NCI-H446 (cell line): ENCODE data around the gene EEF1AKMT3.
A peak's percentile ranks its signal among the peaks of the same experiment; 100 is the strongest.

Source experiments
- DNase-seq, 2 experiments: peaks; one replicate each; lab custom pipeline; 2025; lab: John Stamatoyannopoulos, UW

EEF1AKMT3 gene

DNA sequence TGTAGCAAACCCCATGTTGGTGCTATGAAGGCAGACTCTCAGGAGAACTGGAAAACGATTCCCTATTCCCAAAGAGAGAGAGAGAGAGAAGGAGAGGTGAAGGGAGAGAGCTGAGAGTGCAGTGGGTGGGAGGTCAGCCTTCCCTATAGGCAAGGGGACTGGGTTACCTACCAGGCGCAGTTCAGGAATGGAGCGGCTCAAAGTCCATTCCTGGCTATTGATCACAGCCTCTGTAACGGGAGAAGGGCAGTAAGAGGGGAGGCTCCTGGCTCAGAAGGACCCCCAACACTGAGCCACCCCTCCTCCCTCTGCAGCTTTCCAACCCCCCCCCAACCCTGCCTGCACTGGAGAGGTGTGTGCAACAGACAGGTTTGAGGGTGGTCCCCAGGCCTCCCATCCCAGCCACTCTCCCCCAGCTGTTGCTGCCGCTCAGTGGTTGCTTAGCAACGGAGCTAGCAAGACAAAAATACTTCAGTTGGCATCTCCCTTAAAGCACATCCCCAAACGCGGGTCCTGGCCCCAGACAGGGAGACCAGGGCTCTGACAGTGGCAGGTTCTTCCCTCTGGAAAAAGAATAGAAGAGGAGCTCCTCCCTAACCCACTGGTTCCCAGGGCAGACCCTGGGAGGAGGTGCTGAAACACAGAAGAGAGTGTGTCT lies 37.1 kb upstream of the EEF1AKMT3 start:
- DNase-seq, result no peak

DNA sequence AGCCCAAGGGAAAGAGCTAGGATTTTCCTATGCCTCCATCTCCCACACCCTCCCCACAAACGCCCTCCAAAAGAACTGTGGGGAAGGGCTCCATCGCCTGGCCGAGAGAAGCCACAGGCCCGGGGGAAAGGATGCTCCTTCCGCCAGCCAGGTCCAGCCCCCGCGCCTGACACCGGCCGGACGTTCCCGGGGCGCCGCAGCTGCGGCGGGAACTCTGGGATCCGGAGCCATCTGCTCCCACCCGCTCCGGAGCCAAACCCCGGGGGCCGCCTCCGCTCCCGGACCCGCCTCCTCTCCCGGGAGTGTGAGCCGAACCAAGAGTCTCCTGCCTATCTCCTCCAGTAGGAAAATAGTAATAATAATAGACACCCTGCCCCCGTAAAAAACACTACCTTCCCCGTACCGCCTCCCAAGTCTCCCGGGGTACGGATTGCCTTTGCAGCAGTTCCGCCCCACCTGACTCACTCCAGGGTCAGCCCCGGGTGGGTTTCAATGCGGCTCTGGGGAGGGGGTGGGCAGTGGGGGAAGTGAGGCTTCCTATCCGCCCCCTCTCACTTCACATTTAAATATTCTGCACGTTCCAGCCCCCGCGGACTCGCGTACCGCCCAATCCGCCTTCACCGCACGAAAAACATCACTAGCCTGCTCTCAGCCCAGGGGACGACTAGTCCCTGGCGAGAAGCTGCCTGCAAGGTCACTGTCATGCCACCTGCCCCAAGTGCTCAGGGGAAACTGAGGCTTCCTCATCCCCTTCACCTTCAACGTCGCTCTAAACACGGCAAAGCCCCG lies 36.3 kb upstream of the EEF1AKMT3 start:
- DNase-seq, result peak in 1 of 2 experiments; percentile 51

DNA sequence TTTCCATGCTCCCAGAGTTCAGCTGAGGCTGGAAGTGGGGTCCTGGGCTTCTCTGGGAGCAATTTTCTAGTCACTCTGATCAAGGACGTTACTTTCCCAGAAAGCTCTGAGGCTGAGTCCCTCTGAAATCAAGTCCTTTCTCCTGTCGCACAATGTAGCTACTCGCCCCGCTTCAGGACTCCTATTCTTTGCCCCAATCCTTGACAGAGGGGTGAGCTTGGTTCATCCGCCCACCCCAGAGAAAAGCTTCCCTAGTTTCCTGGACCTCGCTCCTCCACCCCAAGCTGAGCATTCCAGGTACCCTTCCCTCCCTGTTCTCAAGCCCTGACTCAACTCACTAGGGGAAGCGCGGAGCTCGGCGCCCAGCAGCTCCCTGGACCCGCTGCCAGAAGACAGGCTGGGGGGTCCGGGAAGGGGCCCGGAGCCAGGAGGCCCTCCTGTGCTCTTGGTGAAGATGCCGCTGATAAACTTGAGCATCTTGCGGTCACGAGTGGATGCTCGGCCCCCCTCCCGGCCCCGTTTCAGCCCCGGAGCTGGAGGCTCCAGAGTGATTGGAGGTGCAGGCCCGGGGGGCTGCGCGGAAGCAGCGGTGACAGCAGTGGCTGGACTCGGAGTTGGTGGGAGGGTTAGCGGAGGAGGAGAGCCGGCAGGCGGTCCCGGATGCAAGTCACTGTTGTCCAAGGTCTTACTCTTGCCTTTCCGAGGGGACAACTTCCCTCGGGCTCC lies 35.5 kb upstream of the EEF1AKMT3 start:
- DNase-seq, result no peak

DNA sequence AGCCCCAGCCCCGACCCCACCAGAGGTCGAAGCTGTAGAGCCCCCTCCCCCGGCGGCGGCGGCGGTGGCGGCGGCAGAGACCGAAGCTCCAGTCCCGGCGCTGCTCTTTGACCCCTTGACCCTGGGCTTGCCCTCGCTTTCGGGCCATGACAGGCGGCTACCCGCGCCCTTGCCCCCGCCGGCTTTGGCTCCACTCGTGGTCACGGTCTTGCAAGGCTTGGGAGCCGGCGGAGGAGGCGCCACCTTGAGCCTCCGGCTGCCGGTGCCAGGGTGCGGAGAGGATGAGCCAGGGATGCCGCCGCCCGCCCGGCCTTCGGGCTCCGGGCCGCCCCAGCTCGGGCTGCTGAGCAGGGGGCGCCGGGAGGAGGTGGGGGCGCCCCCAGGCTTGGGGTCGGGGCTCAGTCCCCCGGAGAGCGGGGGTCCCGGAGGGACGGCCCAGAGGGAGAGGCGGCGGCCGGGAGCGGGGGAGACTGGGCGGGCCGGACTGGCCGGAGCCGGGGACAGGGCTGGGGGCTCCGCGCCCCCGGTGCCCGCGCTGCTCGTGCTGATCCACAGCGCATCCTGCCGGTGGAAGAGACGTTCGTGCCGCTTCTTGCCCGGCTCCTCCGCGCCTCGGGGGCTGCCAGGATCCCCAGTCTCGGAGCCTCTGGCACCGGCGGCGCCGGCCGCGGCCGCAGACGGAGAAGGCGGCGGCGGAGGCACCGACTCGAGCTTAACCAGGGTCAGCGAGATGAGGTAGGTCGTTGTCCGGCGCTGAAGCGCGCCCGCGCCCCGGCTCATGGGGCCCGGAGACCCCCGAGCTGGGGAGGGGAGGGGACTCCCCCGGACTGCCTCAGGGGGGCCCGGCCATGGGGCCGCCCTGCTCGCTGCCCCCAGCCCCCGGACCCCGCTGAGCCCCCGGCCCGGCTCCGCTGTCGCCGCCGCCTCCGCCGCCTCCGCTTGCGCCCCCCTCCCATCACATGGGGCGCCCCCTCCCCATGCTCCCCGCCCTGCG lies 34.6 kb upstream of the EEF1AKMT3 start:
- no peak for DNase-seq

DNA sequence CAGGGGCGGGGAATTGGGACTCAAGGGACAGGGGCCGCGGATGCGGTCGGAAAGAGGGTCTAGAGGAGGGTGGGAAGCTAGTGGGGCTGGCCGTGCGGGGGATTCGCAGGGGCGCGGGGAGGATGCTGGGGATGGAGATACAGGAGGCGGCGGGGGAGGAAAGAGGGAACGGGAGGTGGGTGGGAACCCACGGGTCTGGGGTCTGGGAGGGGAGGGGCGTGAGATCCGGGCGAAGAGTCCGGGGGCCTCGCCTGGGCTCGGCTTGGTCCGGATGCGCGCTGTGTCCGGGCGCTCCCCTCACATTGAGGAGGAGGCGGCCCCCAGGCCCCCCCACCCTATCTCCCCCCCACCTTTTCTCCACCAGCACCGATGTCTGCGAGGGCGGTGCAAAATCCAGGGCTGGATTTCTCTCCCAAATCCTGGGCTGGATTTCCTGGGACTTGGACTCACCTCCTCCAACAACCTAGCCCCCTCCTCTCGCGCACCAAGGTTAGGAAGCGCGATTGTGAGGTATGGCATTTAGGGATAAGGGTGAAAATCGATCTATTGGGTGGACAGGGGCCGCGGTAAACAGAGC lies 33.7 kb upstream of the EEF1AKMT3 start, which contains the start of gene AGAP2:
Gene AGAP2 (minus strand): TSS at position 82 of the 577 bp plus-strand sequence. CDS start 496 bp downstream, outside the sequence.
- DNase-seq, result peak in 1 of 2 experiments; percentile 66

DNA sequence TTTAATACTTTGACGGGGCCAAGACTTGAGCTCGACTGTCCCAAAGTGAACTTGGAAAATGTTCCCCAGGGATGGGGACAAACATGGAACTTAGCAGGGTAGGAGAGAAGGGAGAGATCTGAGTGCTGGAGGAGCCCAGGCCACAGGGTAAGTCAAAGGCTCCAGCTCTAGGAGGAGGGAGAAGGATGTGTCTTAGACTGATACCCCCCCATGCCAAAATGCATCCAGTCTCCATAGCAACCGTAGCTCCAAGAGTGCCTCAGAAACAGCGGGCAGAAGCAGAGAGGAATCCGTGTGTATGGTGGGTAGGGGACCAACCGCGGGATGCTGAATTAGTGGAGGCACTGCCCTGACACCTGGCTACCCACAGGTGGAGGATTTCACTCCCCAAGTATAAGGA lies 33.0 kb upstream of the EEF1AKMT3 start:
- DNase-seq, result no peak

DNA sequence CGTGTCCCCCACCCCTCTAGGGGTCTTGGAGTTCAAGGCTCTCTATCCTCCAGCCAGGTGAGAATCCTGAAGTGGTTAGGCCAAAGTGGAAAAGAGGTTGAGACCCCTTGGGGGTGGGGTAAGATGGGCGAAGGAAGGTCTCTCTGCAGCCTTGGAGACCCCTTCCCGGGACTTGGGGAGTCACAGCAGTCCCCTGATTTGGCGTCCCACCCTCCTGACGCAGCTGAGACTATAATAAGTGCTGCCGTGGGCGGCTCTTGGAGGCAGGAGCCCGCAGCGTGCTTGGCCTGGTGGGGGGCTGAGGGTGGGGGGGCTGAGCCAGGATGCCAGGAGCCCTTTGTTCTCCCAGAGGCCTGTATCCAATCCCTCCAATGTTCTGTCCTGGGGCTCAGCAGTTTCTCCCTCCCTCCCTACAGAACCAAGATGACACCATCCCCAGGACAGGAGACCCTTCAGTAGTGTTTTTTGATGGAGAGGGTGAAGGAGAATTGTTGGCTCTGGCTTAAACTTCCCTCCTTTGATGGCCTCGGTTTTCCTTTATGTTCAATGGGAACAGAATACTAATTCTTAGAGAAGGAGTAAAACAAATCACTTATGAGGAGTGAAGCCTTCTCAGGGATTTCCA lies 32.4 kb upstream of the EEF1AKMT3 start:
- no peak for DNase-seq

DNA sequence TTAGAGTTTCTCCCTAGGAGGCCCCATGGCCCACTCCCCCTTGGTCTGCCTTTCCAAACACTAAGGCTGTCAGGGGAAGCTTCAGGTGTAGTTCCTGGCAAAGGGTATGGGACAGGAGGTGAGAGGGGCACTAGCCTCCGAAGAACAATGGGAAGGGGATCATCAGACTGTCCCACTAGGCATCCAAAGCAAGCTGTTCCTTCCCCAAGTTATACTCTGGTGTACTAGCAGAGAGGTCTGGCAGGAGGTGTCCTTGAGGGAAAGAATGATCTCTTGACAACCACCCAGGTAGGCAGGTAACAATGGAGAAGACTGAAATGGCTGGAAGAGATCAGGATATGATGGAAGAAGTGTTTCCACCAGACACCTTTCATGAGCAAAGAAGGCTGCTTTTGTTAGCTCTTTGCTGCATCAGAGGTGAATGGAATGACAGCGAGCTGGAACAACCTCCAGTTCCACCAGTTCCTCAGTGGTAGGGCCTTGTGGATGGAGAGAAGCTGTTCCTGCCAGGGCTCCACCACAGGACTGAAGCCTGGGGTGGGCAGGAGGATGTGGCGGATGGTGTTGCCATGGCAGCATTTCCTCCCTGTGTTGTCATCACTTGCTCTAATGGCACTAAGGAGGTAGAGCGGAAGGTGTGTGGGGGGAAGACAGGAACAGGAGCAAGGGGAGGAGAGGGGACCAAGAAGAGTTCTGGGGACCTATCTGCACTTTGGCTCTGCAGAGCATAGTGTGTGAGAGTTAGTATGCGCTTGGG lies 31.6 kb upstream of the EEF1AKMT3 start:
- DNase-seq, result no peak

DNA sequence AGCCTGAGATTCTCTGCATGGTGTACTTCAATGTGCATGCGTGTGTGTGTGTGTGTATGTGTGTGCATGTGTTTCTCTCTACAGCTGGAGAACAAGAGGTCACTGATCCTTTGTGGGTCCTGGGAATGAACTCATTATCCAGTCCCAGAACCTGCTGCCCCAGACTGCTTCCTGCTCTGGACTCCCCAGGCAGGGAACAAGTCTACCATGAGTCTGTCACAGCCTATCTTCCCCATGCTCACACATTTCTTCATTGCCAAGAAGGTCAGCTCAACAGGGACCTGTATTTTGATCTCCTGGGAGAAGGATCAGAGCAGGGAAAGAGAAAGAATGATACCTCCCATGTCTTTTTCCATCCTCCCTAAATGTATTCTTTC lies 31.0 kb upstream of the EEF1AKMT3 start:
- DNase-seq, result no peak

DNA sequence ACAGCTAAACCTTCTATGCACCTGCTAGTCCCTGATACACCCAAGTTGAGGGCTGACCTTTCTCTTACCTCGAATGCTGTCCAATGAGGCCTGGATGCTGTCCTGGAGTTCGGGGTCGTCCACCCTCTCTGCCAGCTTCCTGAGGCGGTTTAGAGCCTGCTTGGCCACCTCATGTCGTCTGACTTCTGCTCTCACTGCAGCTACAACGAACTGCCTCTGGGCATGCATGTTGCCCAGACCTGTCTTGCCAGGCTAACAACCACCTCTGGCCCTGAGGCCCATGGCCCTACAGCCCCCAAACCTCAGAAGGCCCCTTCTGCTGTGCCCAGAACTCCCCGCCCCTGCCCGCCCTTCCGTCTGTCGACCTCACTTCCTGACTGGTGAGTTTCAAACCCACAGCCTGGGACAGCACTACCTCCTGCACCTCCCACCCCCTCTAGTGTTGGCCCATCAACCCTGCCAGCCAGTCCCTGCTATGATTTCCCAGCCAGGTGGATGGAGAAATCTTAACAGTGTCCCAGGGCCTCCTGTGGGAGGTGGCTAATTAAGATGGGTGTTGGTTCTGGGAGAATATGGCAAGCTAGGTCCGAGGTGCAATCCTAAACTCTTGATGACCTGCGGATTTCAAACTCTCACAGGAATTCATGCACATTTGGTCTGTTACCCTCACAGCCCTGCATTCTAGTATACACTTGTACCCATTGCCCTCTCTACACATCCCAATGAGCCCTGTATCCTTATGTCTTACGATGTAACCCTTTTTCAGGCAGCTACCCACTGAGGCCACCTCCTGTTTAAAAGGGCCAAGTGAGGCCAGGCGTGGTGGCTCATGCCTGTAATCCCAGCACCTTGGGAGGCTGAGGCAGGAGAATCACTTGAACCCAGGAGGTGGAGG lies 30.3 kb upstream of the EEF1AKMT3 start:
- no peak for DNase-seq

DNA sequence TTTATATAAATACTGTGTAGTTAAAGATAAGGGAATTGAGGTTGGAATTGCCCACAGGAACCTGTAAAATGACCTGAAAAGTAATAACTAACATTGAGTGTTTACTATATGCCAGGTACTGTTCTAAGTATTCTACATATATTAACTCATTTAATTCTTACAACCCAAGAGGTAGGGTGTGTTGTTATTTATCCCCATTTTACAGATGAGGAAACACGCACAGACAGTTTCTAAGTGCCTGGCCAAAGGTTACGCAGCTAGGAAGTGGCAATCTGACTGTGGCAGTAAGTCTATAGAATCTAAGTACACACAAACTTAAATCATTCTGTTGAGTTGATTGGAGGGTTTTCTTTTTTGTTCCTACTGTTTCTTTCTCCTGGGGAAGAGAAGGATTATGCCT lies 28.6 kb upstream of the EEF1AKMT3 start:
- no peak for DNase-seq

DNA sequence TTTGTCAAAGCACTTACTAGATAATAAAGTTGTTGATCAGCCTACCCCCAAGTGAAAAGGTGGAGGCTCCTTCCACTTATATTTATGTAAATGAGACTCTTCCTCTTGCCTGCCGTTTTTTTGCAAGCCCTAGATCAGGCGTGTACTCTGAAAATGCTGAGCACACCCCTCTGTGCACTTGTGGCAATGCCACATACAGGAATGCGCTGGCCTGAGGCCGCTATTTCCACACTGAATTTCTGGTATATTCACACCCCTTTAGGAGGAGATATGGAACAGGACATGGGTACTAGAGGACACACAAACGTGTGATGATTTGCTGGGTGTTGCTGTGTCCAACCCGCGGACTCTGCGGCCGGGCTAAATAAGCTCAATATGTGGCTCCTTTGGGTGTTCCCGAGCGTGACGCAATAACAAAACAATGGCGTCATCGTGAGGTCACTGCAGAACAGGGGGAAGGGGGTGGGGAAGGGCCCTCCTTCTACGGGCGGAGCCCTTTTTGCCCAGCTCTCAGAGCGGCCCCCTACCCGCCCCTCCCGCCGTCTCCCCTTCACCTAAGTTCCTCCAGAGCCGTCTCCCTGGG lies 28.1 kb upstream of the EEF1AKMT3 start:
- peak; percentile 86 to 89 for DNase-seq

DNA sequence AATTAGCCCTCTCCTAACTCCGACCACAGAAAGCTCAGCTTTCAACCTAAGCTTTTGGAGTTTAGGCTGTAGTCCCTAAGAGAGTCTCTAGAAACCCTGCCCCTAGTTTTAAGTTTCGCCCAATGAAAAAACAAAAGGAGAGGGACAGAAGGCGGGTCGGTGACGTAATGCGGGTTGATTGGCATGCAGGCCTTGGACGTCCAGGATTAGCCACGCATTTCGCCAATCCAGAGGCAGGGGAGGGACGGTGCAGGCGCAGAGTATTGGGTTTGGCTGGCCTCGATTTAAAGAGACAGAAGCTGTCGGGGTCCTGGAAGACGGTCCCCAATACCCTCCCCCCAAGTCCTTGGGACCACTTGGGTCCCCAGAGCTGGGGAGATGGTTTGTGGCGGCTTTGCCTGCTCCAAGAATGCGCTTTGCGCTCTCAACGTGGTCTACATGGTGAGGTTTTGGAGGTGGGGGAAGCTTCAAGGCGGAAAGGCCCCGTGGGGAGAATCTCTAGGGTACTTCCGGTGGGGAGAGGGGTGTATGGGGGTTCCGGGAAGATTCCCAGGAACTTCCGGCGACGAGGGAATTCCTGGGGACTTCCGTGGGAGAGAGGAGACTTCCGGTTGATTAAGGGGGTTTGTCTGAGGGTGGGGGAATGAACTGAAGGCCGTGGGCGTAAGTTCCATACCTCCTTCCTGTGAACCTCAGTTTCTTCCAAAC lies 27.5 kb upstream of the EEF1AKMT3 start, which contains the start of gene TSPAN31:
Gene TSPAN31 (plus strand): TSS at position 263 of the 708 bp plus-strand sequence. CDS start 116 bp downstream, at position 379.
- DNase-seq, result peak; percentile 96 to 97

DNA sequence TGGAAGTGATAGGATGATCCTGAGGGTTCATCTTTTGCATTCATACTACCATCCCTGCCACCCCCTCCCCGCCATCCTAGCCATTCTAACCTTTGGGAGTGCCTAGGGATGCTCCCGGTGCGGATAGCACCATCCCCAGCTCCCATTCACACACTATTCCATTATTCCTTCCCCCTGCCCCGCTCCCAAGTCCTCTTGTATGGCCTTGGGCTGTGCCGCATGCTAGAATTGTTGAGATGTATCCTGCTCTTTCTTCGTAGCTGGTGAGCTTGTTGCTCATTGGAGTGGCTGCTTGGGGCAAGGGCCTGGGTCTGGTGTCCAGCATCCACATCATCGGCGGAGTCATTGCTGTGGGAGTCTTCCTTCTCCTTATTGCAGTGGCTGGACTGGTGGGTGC lies 26.9 kb upstream of the EEF1AKMT3 start:
- DNase-seq, result no peak

DNA sequence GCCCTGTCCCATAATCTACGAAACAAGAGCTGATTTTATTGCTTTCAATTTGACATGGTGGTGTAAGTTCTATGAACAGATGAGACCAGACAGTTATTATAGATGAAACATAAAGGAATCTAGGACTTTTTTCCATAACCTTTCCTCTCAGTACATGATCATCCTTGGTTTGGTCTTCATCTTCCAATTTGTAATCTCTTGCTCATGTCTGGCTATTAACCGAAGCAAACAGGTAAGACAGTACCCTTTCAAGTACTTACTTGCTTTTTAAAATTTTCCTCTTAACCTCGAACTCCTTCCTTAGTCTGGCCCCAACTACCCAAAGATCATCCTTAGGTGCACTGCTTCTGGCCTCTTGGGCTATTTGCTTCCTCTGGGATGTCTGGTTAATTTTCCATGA lies 26.4 kb upstream of the EEF1AKMT3 start:
- DNase-seq, result no peak

DNA sequence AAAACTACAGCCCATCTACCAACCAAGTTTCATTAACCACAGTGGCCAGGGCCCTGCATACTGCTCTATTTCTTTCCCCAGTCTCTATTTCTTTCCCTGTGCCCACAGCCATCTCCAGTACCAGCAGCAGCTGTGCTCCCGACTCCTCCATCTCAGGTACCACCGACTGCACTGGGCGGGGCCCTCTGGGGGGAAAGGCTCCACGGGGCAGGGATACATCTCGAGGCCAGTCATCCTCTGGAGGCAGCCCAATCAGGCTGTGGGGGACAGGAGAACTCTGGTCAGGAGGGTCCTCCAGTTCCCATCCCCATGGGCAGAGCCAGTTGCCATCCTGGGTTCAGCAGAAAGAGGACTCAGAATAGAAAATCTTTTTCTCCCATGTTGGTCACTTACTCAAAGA lies 23.4 kb upstream of the EEF1AKMT3 start:
- no peak for DNase-seq

DNA sequence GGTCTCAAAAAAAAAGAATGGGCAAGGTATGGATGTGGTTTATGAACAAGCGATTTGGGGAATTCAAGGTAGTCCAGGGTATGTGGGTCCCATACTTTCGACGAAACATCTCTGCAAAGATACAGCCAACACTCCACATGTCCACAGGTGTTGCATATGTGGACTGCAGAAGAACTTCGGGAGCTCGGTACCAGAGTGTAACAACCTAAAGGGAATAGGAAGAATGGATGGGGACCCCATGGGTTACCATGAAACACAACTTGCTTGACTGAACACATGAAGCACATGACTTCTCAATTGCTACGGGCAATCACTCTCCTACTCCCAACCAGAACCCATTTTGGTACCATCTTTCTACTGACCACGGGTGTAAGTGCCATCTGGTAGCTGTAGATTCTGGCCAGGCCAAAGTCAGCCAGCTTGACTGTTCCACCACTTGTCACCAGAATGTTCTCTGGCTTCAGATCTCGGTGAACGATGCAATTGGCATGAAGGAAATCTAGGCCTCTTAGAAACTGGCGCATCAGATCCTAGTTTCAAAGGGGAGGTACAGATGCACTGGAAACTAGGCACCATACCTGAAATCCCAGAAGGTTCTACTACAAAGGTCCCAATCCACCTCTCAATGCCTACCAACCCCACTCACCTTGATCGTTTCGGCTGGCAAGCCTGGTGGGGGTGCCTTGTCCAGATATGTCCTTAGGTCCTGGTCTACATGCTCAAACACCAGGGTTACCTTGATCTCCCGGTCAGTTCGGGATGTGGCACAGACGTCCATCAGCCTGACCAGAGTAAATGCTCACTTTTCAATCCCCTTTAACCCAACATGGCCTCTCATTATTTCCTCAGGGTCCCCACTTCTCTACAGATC lies 21.6 kb upstream of the EEF1AKMT3 start:
- DNase-seq, result no peak
